GM18517 (cell line): ENCODE data around the gene IGIP.
A peak's percentile ranks its signal among the peaks of the same experiment; 100 is the strongest.

Experiments
- ATAC-seq: cut with Tn5 transposase; IDR thresholded peaks from one replicate; pipeline ENCODE4 v1.9.1; 2021; ENCODE audit warnings: mild to moderate bottlenecking, moderate library complexity; ENCODE audit not compliant: unreplicated experiment

Gene IGIP

DNA sequence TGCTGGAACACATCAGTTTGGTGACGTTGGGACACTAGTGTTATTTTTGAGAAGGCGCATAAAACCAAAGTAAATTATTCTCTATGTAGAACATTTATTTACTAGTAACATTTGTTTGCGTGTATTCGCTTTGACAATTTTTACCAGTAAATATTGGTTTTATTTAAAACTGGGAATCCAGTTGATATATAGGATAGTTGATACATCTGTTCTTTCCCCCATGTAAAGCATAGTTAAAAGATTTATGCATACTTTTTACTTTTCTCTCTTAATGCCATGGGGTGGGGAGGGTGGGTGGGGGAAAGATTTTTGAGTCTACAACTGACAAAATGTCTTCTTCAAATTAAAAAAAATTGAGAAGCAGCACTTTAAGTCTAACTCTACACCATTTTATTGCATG, at the start of gene IGIP:
Gene IGIP, plus strand, starts transcription at position 301 of the 400 bp plus-strand sequence. CDS start 2,540 bp downstream, outside the sequence.
- ATAC-seq = no peak

DNA sequence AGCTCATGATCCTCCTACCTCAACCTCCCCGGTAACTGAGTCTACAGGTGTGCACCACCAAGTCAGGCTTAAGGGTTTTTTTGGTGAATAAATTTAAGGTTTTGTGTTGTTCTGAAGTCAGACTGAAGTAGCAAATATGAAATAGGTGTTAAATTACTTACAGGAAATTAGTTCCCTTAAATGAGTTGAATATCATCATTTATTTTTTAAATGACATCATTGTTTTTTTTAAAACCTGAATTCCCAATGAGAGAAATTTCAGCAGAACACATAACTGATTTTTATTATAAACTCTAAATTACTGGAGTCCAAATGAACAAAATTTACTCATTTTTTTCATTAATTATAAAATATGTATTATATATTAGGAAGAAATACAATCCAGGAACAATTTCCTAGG, 49.6 kb upstream of the IGIP start:
- ATAC-seq = no peak

DNA sequence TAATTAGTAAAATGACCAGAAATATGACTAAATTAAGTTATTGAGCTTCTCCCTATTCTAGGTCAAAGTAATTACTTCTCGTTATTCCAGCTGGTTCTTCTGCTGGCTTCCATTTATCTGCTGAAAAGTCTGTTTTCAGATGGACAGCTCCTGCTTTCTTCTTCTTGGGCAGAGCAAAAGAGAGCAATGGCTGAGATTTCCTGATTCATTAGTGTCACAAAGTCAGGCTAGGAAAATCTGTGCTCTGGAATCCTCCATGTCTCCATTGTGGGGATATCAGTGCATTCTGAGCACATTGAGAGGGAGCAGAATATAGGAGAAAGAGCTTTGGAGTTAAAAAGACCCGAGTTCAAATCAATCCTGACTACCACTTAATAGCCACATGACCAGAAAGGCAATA, 48.9 kb upstream of the IGIP start:
- ATAC-seq = no peak

DNA sequence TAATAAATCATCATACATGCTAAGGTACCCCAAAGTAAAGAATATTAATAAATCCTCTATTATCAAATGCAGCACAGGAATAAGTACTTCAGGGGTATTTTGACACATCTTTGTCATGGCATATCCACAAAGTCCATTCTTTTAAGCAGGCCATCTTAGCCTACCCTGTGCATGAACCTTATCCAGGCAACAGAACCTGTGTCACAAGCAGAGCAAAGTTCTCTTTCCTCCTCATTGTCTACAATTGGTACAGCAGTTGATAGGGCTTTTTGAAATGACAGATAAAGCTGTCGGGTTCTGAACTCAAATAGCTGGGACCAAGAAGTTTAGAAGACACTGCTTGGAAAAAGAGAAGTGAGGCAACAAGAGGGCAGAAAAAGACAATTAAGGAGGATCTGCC, 42.6 kb upstream of the IGIP start:
- ATAC-seq = no peak

DNA sequence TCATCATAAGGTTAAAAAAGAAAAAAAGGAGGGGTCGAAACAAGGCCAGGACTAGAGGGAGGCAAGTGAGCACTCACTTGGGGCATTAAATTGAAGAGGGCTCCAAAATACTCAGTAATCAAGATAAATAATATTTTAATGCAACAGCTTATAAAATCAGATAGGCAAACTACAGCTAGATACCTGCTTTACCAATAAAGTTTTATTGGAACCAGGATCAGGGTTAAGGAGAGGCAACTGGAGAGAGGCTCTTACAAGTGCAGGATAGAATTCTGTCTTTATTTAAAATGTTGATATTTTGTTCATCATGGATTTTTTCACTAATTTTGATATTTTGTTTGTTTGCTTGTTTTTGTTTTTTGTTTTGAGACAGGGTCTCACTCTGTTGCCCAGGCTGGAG, 42.1 kb upstream of the IGIP start:
- no peak for ATAC-seq

DNA sequence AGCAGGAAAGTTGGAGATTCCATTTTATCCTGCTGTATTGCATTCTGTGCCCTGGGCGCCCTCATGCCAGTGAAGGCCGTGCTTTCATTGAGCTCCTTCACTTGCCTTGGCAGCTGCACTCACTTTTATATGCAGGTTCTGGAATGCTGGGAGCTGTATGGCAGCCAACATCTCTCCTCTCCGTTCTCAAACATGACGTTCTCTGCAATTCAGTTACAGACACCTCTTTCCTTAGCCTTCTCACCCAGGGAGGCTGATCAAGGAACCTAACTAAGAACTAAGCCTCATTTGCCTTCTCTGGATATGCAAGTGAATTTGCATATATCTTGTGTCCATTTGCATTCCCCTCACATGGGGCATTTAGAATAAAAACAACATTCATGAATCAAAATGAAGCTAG, 41.2 kb upstream of the IGIP start:
- no peak for ATAC-seq

DNA sequence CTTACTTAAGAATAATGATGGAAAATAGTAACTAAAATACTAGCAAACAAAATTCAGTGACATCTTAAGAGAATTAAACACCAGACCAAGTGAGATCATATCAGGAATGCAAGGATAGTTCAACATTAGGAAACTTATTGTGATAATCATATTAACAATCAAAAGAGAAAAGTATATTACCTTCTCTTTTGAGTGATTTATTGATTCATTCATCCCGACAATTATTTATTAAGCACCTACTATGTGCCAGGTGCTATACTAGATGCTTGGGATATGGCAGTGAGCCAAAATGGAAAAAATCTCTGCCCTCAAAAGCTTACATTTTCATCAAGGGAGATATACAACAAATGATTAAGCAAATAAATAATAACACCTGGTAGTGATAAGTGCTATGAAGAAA, 35.5 kb upstream of the IGIP start:
- ATAC-seq = no peak

DNA sequence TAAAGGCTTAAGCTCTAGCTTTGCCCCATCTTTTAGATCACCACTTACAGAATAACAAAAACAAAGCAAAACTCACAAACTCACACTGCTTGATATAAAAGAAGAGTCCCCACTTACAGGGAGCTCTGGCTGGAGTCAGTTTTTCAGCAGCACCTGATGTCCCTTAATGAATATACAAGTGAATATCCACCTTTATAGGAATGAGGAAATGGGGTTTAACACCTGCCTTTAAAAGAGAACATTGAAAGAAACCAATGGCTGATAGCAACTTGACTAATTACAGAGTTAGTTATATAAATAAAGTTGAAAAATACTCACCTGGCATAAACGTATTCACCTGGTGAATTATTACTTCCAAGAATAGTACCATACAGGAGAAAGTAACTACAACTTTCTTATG, 32.6 kb upstream of the IGIP start:
- ATAC-seq = no peak

DNA sequence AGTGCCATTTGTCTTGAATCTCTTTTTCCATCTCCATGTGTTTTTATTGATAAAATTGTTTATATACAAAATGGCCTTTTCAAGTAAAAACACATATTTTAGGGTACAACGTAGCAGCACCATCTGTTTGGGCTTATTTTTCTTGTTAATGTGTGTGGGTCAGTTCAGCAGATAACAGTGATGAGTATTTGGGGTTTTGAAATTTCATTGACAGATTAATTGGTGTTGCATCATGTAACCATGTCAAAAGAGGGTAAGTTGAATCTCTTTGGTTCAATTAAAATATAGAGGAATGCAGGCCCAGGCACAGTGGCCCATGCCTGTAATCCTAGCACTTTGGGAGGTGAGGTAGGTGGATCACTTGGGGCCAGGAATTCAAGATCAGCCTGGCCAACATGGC, 31.9 kb upstream of the IGIP start:
- no peak for ATAC-seq

DNA sequence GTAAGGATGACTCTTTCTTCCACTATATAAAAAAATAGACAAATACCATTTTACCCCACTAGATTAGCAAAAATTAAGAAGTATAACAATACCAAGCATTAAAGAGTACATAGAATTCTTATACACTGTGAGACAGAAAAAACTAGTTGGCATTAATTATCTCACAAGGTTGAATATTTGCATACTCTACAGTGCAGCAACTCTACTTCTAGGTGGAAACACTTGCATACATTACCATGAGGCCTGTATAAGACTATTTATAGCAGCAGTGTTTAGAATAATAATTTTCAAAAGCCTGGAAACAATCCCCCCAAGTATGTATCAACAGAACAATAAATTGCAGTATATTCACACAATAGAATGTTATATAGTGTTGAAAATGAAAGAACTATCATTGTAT, 30.8 kb upstream of the IGIP start:
- no peak for ATAC-seq

DNA sequence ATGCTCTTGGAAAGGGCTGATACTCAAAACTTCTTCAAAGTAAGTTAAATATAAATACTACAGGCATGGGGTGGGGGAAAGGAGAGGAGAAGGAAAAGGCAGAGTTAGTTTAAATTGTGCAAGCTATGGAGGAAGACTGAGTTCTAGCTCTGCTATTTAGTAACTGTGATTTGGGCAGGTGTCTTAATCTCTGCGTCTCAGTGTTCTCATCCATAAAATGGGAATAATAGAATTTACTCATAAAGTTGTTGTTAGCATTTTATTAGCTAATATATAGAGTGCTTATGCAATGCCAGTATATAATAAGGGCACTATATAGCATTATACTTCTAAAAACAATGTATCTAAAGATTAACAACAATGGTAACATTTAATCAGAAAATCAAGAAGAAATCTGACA, 24.6 kb upstream of the IGIP start:
- no peak for ATAC-seq

DNA sequence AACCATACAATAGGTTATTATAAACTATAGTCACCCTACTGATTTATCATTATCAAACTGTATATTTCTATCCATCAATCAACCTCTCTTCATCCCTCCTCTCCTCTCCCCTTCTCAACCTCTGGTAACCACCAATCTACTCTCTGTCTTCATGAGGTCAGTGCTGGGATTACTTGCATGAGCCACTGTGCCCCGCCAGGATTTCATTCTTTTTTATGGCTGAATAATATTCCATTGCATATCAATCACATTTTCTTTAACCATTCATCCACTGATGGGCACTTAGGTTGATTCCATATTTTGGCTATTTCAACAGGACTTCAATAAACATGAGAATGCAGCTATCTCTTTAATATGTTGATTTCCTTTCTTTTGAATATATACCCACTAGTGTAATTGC, 22.6 kb upstream of the IGIP start:
- no peak for ATAC-seq

DNA sequence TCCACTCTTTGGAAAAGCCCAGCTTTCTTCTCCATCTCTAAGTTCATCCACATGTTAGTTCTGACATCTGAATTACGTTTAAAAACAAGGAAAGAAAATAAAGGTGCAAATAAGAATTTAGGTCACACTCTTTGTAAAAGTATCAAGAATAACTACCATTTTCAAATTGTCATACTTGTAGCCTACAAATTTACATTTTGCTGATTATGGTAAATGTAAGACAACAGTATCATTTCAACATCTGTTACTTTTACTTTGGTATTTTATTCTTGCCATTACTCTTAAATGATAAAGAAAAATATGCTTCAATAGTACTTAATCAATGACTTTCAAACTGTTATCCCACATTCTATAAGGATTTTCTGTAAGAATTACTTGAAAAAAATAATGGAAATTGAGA, 21.6 kb upstream of the IGIP start:
- no peak for ATAC-seq

DNA sequence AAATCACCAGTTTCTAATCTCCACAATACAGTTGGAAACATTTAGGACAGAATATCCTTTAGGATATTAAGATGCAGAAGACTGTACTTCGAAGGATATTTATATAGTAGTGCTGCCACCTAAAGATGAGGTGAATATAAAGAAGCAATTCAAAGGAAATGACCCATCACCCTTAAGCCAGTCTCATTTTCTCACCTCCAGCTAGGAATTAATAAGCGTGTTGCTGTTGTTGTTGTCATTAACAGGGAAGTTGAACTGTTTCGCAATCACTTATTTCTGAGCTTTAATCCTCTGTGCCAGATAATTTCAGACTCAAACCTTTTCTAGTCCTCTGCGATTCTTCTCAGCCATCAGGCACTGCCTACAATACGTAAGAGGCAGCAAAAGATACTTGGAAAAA, 19.6 kb upstream of the IGIP start:
- no peak for ATAC-seq

DNA sequence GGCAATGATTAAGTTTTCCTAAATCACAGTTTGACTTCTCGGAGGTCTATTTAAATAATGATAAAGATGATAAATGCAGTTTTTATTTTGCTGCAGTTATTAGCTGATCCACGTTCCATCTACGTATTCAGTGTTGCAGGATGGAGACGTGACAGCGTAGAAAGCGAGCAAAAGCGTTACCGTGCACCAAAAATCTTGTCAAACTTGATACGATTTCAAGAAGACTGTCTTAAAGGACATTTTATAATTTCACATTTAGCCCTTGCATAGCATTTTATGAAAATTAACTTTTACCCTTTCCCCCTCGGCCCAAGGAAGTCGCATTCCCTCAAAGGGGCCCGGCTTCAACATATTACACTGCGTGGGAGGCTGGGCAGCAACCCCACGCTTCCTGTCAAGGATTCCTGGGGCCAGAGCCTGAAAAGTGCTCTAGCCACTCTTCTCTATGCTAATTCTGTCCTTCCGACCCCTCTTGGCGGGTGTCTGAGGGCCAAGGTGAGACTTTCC, 18.9 kb upstream of the IGIP start:
- no peak for ATAC-seq

DNA sequence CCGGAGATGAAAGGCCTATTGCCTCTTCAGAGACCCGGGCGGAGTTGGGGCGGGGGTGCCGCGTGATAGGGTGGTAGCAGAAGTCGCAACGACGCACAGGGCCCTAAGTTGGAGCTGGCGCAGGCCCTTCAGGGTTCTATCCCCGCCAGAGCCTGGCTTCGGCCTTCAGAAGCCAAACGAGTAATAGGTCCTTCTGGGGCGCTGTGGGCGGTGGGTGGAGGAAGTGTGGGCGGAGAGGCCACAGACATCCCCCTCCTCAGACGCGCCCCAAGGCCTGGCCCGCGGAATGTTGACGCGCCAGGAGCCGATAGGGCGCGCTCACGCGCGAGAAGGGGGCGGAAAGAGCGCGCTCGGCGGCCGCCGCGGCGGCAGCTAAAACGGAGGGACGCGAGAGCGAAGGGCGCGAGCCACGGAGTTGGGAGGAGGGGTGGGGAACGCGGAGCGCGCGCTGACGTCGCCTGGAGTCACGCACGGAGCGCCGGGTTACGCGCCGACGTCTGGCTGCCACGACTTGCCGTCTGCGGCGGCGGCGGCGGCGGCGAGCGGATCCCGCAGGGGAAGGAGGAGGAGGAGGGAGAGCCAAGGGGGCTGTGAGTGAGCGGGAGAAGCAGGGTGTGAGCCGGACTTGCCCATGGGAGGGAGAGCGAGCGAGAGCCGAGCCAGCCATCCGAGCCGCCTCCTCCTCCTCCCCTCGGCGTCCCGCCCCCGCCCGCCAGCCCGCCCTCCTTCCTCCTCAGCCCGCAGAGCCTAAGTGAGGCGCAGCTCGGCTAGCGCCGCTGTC, 18.2 kb upstream of the IGIP start:
- ATAC-seq = peak; percentile 87

DNA sequence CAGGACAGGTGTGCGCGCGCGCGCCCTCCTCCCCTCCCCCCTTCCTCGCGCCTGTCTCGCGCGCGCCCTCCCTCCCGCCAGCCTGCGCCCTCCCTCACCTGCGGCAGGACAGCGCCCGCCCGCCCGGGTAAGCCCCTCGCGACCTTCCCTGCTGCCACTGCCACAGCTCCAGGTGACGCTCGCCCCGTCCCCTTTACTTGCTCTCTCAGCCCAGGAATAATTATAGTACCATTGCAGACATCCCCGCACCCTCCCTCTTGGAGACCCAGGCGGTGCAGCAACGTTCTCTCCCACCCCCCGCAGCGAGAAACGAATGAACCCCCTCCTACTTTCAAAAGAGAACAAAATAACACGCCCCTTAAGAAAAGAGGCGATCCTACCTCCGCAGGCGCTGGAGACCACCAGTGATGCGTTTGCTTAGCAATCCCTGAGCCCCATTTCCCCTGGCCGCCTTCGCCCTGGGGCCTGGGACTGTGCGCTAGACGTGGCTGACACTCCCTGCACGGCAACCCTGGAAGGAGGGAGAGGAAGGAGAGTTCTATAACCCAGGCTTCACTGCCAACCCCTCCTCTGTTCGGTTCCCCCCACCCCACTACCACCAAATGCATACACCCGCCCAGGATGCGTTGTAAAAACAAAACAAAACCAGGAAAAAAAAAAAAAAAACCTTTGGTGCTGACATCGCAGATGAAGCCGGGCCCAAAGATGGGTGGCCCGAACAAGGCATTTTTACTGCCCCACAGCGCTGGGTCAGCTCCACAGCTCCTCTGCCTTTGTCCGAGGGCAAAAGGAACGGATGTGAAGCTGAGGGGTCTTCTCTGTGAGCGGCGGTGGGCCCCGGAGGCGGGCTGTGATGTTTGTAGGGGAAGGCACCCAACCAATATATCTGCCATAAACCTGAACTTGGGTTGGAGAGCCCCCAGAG, 17.4 kb upstream of the IGIP start:
- no peak for ATAC-seq

DNA sequence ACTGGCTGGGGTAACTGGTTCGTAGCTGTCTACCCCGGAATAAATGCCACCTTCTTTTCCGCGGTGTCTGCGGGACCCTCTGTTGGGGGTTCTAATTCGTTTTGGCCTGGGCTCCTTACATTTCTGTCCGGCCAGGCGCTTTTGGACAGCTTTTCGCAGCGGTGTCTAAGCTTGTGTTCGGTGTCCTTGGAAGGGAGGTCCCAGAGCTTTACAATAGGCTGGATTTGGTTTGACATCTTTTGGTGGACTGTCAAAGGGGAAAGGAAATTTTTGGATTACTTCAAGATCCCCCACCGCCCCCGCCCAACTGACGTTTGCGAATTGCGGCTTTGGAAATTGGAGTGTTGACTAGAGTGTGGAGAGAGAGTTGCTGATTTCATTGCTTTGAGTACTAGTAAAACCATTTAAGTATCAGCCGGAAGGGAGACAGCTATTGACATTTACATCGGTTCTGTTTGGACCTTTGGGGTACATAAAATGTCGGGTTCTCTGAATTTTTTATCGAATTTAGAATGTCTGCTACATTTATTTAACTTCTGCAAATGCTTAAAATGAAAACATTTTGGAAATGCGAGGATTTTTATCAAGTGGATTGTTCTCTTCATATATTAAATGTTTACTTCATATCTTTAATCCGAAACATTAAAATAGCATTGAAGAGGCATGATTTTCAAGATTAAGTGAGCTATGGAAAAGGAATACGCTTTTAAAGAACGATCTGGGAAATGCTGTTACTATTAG, 16.5 kb upstream of the IGIP start:
- no peak for ATAC-seq

DNA sequence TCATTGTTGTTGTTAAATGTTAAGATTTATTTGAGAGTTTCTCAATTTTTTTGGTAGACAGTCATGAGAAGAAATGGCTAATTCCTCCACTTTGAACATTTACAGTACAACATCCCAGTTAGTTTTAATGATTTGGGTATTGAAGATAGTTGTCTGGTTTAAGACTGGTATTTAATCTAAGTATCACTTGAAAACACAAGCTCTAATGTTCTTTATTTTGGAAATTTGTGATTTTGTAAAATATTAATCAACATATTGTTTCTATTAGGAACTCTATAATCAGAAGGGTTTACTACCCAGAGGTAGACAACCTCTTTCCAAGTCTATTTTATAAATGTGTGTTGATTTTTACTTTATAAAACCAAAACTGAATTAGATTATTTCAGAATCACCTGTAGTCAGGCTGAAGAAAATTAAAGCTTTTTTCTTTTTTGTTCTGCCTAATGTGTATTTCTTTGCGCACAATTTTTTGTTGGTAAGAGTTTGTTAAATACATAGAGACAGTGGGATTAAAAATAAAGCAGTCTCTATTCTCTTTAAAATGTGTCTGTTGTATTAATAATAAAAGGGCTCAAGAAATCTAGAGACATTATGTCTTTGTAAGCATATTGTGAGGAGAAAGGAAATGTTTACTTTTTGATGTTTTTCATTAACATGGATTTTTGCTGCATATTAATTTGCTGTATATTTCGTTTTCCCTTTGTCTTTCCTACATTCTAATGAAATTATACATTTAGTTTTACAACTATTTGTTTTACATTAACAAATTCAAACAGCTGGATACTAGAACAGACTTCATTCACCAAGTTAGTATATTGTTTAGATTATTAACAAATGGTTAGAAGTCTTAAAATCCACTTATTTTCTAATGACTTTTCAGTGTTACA, 15.7 kb upstream of the IGIP start:
- no peak for ATAC-seq

DNA sequence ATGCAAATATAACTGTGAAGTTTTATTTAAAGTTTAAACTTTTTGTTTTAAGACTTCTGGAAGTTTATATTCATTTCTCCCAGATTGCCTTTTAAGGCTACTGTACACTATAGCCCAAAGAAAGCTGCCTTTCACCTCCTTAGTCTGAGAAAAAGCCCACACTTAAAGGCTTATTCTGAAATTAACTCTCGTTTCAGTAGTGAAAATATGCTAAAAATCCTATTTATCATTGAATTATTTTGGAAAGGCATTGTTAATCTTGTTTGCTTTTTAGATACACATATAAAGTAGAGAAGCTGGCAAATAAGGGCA, 15.1 kb upstream of the IGIP start:
- no peak for ATAC-seq
